Right renal pelvis (tissue), 4 donors: ENCODE measurements around the gene USP49. TPM values are rescaled to one million over a fixed set of nuclear protein-coding genes. Genes with fewer than 3 reads are reported as not detected.
A peak's percentile ranks its signal among the peaks of the same experiment; 100 is the strongest.

Source experiments
- DNase-seq, 4 donors: peaks; one replicate each; pipeline ENCODE4 v3.0.0-alpha.2; 2013; ENCODE audit warnings: low read depth in 4 of 4, low spot score in 3 of 4, missing footprints in 1 of 4
- polyA plus RNA-seq, 4 donors: library from polyadenylated mRNA; unstranded; fragments of 120-200 nt; gene quantifications; one replicate each; pipeline ENCODE4 v1.2.1, GENCODE V29; 2013; ENCODE audit not compliant: insufficient read length in 4 of 4

USP49 gene
- polyA plus RNA-seq, 4 donors, result 9.5 to 12.4 (median 11.6) TPM

DNA sequence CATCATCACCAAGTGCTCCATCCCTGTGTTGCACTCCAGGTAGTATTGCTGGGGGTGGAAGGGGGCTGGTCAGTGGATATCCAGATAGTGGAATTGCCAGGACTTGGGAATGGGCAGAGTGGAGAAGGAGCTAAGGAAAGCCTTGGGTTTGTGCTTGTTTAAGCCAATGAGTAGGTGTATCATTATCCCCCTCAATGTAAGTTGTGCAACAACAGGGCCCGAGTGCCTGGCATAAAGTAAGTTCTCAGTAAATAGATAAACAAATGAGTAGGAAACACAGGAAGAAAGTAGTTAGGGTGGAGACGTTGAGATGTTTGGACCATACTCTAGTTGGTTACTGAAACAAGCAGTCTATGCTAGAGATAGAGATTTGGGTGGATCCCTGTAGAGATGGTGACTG lies 36.6 kb upstream of the USP49 start:
- DNase-seq, result no peak

DNA sequence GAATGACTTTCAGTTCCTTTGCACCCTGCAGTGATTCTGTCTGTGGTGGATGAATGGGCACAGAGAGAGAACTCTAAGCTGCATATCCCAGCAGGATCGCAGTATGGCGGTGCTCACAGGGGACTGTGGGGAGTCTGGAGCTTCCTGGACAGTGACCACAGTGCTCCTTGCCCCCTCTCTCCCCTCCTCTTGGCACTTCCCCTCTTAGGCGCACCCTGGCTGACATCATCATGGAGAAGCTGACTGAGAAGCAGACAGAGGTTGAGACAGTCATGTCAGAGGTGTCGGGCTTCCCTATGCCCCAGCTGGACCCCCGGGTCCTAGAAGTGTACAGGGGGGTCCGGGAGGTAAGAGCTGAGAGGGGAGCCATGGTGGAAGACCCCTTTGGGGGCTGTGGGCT lies 34.7 kb upstream of the USP49 start:
- no peak for DNase-seq

DNA sequence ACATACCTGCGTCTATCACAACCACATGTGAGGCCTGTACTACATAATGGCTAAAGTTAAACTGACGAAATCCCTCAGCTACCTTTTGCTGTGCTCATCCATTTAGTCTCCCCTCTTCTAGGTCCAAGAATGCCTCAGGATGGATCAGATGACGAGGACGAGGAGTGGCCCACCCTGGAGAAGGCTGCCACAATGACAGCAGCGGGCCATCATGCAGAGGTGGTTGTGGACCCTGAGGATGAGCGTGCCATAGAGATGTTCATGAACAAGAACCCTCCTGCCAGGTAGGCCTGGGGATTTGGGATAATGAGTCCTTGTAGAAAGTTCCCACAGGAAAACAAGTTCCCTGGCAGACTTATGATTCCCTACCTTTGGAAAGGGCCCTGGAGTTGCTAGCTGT lies 32.1 kb upstream of the USP49 start:
- DNase-seq, result no peak

DNA sequence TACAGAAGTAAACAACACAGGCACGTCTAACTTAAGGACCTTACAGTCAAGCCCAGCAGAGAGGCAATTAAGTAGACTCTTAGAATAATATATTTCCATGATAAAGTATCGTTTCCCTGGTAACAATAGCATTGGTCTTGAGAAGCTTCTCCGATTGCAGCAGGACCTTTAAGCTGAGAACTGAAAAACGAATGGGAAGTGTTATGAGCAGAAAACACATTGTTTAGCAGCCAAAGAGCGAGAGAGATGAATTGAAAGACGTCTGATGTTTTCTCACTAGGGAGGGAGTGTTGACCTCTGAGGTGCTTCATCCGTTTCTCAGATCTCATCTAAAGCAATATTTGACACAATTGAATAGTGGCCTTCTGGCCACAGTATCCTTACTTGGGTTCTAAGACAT lies 27.0 kb upstream of the USP49 start:
- DNase-seq, result no peak

DNA sequence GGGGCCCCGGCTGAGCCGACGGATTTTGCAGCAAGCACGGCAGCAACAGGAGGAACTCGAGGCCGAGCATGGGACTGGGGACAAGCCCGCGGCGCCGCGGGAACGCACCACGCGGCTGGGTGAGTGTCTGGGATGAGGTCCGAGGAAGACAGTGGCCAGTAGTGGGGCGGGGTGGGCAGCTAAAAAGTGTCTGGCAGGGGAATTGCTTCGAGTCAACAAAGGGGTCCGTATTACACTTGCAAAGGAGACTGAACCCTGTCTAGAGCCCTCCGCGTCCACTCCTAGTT lies 26.5 kb upstream of the USP49 start:
- DNase-seq, result no peak

DNA sequence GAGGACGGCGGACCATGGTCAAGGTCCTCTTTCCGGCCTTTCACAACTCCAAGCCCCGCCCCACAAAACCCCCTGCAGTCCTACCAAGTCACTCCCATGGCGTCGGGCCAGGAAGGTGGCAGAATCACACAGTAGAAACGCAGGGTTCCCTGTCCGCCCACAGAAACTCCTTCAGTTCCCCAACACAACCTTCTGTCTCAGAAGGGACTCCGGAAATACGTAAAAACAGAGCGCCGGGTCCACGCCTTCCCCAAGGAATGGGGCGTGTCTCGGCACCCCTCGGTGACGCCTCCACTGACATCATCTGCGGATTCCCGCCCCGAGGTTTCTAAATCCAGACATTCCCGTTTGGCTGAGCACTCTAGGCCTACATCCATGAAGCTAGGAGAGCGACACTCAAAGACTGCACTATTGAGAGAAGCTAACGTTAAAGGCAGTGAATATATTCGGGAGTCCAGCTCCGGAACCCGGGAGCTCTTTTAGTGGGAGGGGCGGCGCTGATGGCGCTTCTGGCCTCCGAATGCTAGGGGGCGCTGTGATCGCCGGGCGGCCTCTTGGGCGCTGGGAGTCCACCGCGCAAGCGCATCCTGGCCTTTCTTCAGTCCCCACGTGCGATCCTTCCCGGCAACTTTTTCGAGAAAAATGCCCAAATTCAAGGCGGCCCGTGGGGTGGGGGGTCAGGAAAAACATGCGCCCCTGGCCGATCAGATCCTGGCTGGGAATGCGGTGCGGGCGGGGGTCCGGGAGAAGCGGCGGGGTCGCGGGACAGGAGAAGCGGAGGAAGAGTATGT lies 25.9 kb upstream of the USP49 start, which contains the start of the genes BYSL and MED20:
TSS of gene BYSL (plus strand) at position 579 of the 791 bp plus-strand sequence. CDS start at position 643, 64 bp downstream.
TSS of gene MED20 (minus strand) at position 219 of the 791 bp plus-strand sequence. CDS start at position 98, 121 bp downstream.
- DNase-seq, result peak; percentile 93 to 97 (median 94)

DNA sequence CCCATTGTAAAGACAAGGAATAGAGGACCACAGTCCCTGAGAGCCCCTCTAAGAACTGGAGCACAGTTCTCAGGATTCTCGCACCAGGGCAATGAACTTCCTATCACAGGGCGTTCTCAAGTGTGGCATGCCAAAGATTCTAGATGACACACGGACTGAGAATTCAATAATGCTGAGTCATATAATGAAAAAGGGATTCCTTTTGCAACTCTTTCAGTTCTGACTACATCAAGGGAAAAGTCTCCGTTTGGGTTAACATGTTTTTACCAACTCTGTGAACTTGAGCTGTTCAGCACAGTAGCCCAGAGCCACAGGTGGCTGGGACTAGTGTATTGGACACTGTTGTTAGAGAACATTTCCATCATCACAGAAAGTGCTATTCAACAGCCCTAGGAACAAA lies 22.4 kb upstream of the USP49 start:
- DNase-seq, result no peak

DNA sequence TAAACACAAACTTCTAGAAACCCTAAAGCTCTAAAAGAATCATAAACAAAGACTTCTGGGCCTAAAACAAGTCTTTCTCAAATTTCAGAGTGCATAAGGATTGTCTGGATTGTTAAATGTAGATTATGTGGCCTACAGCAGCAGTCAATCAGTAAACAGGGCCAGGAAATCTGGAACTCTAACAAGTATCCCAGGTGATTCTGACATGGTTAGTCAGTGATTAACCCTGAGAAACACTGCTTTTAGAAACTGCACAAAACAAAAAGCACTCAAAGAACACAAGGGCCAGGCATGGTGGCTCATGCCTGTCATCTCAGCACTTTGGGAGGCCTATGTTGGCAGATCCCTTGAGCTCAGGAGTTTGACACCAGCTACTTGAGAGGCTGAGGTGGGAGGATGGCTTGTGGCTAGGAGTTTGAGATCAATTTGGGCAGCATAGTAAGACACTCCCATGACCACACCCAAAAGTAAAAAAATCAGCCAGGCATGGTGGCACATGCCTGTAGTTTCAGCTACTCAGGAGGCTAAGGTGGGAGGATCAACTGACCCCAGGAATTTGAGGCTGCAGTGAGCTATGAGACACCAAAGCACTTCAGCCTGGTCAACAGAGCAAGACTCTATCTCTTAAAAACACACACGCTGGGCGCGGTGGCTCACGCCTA lies 19.8 kb upstream of the USP49 start:
- DNase-seq, result no peak

DNA sequence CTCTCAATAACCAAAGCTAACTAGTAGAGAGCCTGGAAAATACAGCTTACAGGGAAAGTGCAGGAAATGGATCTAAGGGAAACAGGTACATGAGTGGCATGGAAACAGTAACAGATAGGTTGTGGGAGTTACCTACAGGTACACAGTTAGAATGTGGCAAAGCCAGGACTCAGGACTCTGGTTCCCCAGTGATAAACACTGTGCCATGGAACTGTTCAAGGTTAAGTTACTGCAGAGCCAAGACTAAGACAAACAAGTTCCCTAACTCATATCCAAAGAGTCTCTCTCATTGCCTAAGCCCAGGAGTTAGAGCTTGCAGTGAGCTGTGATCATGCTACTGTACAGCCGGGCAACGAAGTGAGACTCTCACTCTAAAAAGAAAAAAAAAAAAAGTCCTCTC lies 19.2 kb upstream of the USP49 start:
- DNase-seq, result no peak

DNA sequence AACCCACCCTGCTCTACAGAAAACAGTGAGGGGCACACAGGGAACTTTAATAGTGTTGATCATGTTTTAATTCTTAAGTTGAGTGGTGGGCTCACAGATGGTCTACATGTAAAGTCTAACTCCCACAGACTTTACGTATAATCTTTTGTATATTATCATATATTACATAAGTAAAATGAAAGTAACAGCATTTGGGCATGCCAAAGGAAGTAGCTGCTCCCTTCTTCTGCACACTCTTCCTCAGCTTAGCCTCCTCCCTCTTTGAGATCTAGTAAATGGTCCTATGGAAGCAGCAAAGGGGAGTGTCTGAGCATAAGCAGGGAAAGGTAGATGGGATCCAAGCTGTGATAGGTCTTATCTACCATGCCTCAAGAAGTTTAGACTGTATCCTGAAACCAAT lies 14.6 kb upstream of the USP49 start:
- no peak for DNase-seq

DNA sequence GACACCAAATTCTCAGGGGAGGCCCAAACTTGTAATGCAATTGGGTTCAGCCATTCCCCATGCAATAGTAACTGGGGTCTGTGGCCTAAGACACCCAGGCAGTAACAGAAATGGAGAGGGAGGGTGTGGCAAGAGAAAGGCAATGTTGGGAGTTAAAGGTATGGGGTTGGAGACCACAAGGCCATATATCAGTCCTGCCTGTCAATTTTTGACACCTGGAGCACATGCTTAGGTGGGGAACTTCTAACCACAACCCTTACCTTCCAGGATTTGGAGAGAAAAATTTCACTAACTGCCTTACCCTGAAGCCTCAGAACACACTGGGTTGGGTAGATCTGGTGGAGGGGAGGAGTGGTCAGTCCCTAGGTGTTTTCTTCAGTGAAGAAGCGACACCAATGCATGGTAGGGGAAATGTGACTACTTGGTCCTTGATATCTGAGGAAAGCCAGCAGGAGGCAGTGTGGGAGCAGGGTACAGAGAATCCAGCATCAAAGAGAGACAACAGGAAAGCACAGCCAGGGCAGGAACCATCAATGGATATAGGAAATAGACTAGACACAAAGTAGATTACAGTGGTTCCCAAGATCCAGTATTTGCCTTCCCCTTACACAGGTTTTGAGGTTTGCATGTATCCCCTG lies 6.8 kb upstream of the USP49 start:
- DNase-seq, result no peak

DNA sequence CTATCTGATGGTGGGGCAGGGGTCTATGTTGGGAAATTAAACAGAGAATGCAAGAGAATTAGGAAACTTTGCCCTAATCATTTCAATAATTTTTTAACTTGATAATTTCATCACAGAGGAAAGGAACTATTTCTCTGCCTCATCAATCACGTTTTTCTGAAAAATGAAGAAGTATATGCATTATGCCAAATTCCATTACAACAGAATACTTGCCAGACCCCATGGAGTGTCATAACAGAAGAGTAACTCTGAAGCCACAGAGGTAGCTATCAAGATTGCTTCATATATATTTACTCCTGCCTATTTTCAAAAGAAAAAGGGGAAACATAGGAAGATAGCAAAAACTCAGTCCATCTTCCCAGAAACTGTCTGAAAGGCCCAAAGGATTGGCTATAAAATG lies 5.7 kb upstream of the USP49 start:
- no peak for DNase-seq

DNA sequence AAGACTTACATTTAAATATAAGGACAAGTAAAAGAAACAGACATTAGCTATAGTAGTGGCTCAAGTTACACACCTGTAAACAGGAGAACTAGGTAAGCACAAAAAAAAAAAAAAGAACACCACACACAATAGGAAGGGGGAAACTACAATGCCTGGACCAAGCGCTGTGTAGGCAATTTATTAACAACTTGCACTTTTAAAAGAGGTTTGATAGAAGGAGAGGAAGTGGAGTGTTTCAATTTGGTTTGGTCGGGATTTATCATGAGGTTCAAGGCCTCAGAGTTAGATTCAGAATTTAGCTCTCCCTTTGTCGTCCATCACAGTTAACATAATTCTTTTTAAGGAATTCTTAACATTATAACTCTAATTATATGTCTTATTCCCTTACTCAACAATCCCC lies 1.1 kb upstream of the USP49 start:
- no peak for DNase-seq

DNA sequence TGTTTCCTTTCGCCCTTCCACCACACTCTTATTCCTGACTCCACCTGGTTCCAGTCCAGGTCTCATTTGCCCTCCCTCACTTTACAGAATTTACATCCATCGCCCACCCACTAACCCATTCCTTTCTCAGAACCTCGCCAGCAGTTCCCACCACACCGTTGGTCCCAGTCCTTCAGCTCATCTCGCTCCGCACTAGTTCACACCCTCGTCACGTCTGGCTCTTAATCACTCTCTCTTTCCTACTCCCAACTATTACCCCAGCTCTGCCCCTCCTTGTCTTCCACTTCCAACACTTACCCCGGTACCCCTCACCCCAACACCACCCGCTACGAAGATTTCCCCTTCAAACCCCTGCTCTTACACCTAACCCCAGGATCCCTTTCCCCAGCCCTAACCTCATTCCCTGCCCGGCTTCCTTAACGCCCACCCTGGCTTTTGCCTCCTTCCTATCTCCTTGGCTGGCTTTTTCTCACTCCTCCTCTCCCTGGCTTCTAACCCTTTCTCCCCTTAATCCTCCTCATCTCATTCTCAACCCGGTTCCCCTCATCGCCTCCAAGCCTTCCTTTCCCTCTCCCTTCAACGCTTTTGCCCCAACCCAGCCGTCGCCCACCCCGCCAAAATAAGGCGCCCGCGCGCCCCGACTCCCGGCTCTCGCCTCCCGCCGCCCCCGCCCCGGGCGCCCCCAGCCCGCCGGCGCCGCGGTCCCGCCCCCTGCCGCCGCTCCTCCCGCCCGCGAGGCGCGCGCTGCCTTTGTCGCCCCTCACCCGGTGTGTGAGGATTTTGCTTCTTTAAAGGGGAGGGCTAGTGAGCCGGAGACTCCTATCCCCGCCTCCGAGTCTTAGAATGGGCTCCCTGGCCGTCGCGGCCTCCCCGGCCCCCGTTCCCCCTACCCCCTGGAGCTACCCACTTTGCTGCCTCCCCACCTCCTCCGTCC lies 542 bp downstream of the USP49 start:
- no peak for DNase-seq

DNA sequence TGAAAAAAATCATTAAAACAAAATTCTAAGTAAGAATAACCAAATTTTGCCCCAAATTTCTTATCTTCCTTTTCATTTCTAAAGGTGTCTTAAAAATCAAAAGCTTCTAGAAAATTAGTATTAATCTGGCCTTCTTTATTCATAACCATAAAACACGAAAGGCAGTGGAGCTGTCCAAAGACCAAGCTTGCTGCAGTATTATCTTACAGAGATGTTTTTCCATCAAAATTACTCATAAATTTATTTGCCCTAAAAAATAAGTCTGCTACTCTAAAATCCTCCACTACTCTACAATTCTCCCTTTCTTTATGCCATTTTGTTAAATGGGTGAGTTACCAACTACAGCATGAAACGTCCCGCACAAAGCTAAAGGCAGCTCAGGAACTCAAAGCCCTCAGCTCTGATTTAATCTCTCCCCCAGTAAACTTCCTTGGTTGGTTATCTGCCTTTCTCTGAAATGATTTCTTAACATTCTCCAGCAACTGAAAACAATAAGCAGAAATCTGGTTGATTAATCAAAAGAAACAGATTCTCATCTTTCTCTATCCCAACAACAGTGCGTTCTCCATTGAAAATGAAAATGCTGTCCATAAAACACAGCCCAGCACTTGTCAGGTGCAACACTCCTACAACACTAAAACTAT lies 2.1 kb downstream of the USP49 start:
- DNase-seq, result no peak

DNA sequence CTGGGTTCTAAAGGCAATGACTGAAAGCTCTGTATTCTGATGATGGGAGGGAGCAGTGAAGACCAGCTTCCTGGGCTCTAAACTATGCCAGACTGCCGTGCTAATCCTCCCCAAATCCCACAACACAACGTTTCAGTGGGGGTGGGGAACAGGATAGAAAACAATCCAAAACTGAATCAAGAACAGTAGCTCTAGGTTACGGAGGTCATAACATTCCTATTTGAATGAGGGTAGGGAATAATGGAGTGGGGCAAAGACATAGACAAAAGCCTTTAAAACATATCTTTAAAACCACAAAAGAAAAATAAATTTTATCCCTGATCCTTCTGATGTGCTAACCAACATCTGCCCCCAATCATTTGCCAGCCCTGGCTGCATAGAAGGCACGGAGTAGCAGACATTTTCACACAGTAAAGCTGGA lies 7.8 kb downstream of the USP49 start:
- DNase-seq, result no peak

DNA sequence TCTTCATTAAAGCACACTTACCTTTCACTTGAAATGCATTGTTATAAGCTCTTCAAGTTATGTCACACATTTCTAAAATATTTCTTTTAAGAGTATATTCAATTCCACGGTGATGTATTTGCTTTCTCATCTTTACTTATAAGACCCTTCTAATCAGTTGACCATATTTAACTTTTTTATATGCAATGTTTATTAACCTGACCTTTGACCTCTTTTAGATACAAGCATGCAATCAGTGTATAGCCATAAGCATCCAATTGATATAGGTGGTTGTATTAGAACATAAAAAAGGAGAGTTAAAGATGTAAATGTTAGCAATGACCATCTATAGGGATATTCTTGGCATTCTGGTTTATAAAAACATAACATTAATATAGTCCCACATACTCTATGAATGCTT lies 9.2 kb downstream of the USP49 start:
- no peak for DNase-seq

DNA sequence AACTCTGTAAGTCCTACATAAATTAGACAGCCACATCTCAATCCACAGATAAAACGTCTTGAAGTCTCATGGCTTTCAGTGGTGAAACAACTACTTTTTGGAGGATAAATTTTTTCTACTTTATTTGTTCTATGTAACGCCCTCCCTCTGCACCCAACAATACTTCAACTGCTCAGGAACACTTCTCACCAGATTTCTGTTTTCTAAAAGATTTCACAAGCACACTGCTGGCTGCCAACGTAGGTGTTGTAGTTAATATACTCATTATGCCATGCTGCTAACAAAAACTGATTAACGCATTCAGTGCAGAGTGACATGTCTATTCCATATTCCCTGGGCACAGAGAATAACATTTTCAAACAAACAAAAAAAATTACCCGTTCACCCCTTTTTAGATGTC lies 10.2 kb downstream of the USP49 start:
- no peak for DNase-seq

DNA sequence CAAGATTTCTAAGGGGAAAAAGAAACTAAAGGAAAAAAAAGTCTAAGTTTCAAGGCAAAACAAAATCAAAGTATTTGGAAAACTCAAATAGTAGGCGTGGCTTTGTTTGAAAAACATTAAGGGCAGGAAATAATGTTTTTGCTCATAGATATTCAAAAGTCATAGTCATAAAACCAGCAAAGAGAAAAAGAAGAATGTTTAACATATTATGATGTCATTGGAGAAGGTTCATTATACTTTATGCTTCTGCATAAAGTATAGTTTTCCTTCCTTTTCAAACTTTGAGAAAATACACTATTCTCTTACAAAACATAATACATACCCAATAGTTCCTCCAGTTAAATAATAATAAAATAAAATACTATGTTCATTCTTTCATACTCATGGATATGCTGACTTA lies 13.7 kb downstream of the USP49 start:
- DNase-seq, result no peak

DNA sequence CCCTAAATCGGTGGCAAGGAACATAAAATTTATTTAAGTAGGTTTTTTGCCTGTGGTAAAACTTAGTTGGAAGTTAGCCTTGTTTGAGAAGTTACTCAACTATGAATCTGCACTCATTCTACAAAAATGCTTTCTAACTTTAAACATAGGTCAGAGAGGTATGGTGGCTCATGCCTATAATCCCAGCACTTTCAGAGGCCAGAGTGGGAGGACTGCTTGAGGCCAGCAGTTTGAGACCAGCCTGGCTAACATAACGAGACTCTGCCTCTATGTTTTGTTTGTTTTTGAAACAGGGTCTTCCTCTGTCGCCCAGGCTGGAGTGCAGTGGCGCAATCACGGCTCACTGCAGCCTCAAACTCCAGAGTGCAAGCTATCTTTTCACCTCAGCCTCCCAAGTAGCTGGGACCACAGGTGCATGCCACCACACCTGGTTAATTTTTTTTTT lies 16.2 kb downstream of the USP49 start:
- no peak for DNase-seq
